Activated CD4-positive, CD25-positive, alpha-beta regulatory T cell (primary cell): ENCODE results near the gene STMN3.
"Not testable (repeated sequence)": the region's sequence is repeated elsewhere in the genome, so short reads cannot be mapped to it uniquely, and the experiment has no call there.

Experiments used
- DNase-seq, 4 experiments: peaks; one replicate each; lab custom pipeline; 2025; lab: John Stamatoyannopoulos, UW

Gene STMN3

GRCh38 chr20:63636752-63637628, 16.2 kb downstream of the STMN3 start:
- no peak for DNase-seq

DNA sequence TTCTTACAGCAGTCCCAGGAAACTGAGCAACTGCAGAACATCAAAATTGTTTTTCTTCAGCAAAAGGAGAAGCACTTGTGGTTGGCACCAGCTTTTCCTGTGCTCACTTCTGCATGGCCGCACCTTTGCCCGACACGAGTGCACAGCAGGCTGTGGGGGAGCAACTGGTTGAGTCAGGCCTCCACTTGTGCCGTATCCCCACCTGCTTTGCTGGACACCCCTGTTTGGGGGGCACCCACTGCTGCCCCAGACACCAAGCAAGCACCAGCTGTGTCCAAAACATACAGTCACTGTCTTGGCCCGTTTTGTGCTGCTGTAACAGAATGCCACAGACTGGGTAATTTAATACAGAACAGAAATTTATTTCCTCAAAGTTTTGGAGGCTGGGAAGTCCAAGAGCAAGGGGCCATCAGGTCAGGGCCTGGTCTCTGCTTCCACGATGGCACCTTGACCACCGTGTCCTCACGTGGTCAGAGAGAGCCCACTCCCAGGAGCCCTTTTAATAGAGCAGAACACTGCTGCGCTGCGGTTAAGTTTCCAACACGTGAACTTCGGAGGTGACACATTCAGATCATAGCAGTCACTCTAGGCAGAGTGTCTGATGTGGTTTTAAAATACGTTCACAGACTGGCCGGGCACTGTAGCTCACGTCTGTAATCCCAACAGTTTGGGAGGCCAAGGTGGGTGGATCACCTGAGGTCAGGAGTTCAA, 17.6 kb downstream of the STMN3 start:
- peak in 3 of 4 experiments; percentile 46 to 65 (median 49) for DNase-seq

DNA sequence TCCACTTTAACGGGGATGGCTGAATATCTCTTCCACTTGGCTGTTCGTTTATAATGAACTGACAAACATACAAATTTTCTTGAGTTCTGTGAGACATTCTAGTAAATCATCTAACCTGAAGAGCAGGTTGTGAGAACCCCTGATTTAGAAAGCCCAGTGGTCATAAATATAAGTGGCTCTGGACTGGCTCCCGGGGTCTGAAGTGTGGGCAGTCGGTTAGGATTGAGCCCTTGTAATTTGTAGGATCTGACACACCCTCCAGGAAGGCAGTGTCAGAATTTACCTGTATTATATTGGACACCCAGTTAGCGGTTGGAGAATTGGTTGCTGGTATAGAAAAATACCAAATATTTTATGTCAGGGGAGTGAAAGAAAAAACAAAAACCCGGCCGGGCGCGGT, 19.5 kb downstream of the STMN3 start:
- DNase-seq = no peak

- not testable (repeated sequence) for DNase-seq
Measured at GRCh38 chr20:63631426-63631825, 21.8 kb downstream of the STMN3 start.

- DNase-seq = not testable (repeated sequence)
Measured at GRCh38 chr20:63630956-63631355, 22.3 kb downstream of the STMN3 start.

DNA sequence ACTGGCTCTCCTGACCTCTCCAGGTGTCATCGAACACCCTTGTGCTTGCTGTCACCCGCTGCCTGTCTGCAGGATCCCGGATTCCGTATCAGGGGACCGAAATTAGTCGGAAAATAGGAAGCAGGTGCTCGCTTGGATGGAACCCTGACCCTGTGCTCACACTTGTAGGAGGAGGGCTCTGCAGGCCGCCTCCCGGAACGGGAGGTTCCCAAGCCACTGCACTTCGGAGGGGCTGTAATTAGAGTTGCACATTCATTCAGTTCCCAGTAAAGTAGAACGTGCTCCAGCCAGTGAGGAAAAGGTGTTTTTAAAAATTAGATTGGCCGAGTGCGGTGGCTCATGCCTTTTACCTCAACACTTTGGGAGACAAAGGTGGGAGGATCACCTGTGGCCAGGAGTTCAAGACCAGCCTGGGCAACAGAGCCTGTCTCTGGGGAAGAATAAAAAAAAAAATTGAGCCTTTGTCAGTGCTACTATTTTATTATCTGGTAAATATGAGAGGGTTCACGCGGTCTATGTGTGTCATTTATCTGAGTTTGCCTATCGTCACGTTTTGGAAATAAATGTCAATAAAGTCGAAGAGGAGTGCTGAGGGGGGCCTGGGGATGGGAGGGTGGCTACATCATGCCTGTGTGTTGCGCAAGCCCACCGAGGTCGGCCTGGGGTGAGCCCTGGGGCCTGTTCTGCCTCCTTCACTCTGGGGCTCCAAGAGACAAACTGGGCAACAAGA, 24.8 kb downstream of the STMN3 start:
- peak in 2 of 4 experiments; percentile 31 to 41 for DNase-seq

- no peak for DNase-seq
Measured at GRCh38 chr20:63627751-63628245, 25.4 kb downstream of the STMN3 start.

DNA sequence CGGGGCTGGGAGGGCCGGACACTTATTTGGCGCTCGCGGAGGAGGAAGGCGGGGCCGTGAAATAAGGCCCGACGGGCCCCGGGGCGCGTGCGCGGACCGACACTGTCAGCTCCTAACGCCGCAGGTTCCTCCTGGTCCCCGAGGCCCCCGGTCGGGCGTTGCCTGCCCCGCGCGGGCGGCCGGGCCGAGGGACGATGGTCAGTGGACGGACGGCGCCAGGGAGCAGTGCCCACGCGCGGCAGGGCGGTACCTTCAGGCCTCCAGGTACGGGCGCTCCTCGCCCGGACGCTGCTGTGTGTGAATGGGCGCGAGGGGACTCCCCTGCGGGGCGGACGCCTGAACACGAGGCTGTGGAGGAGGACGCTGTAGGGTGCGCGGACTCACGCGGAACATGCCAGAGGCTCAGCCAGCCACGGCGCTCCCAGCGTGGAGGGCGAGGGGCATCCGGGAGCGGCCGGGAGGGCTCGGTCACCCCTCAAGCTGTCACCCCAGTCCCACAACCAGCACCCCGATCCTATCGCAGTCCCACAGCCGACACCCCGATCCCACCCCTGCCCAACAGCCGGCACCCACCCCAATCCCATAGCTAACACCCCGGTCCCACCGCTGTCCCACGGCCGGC, 26.0 kb downstream of the STMN3 start:
- DNase-seq = peak; percentile 81 to 92 (median 88)

DNA sequence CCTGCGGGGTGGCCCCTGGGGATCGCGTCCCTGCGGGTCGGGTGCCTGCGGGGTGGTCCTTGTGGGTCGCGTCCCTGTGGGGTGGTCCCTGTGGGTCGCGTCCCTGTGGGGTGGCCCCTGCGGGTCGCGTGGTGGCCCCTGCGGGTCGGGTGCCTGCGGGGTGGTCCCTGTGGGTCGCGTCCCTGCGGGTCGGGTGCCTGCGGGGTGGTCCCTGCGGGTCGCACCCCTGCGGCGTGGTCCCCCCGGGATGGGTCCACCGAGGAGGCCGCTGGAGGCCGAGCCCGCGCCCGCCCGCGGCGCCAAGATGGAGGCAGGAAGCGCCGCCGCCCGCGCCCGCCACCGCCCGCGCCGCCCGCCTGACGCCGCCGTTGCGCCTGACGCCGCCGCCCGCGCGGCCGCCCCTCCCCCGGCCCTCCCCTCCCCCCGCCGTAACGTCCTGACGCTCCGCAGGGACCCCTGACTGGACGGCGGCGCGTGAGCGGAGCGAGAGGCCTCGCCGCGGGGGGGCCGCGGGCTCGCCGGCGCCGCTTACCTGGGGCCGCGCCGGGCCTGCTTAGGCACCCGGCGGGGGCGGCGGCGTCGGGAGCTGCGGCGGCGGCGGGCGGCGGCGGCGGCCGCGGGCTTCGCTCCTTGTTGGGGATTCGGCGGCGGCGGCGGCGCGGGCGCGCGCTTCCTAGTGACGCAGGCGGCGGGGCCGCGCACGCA, 26.6 kb downstream of the STMN3 start, which contains the start of gene GMEB2:
Gene GMEB2 (minus strand): TSS at position 678 of the 705 bp plus-strand sequence. CDS start 7,704 bp downstream, outside the sequence.
- peak; percentile 72 to 81 (median 76) for DNase-seq

DNA sequence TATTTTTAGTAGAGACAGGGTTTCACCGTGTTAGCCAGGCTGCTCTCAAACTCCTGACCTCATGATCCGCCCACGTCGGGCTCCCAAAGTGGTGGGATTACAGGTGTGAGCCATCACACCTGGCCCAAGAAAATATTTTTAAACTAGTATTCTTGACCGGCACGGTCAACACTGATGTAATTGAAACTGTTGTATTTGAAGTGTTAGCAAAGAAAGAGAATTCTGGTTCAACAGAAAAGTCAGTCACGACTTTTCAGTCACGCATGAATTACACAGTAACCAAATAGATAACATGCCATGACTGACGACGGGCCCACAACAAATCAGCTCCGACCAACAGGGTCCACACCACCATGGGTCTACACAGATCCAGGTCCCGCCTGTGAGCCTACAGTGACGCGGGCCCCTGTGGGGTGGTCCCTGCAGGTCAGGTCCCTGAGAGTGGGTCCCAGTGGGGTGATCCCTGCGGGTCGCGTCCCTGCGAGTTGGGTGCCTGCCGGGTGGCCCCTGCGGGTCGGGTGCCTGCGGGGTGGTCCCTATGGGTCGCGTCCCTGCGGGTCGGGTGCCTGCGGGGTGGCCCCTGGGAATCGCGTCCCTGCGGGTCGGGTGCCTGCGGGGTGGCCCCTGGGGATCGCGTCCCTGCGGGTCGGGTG, 27.3 kb downstream of the STMN3 start:
- DNase-seq = peak in 1 of 4 experiments; percentile 20

DNA sequence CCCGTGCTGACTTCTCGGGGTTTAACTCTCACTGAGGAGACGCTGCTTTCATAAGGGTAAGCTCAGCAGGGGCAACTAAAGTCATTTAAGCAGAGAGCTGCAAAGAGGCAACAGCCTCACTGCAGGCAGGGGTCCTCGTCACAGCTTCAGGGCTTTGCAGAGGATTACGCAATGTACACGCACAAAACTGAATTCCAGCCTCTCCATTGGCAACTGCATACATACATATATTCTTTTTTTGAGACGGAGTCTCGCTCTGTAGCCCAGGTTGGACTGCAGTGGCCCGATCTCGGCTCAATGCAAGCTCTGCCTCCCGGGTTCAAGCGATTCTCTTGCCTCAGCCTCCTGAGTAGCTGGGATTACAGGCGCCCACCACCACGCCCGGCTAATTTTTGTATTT, 28.7 kb downstream of the STMN3 start:
- DNase-seq = no peak

DNA sequence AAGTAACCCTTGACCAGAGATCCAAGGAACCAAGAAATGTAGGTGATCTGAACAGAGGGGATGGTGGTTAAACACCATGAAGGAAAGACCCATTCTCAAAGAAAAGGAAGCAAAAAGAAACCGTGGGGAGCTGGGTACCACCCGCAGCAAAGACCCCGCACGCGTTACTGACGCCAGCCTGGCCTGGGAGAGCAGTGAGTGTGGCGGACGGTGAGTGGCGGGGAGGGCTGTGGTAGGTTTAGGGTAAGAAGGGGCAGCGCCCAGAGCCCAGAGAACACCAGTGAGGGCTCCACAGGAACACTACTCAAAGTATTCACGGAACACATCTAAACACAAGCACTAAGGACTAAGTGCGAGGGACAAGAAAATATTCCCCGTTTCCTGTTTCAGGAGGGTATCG, 30.5 kb downstream of the STMN3 start:
- no peak for DNase-seq

DNA sequence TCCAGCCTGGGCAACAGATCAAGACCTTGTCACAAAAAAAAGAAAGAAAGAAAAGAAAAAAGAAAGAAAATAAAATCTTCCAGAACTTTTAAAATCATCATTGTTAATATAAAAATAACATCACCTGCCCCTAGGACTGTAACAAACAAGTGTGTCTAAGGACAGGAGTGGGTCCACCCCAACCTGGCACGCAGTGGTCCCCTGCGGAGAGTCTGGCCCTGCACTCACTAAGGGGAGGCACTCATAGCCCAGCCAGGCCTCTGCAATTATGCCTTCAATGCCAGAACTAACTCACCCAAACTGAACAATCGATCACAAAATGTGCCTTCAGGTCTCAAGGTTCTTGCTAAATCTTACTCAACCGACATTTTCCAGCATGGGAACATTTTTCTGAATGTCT, 31.1 kb downstream of the STMN3 start:
- DNase-seq = no peak

GRCh38 chr20:63620991-63621390, 32.2 kb downstream of the STMN3 start:
- no peak for DNase-seq

GRCh38 chr20:63619505-63619904, 33.7 kb downstream of the STMN3 start:
- DNase-seq = no peak

- no peak for DNase-seq
Measured at GRCh38 chr20:63619086-63619485, 34.1 kb downstream of the STMN3 start.

GRCh38 chr20:63618291-63618980, 34.8 kb downstream of the STMN3 start:
- DNase-seq = no peak

- DNase-seq = no peak
Measured at GRCh38 chr20:63617876-63618265, 35.4 kb downstream of the STMN3 start.

- DNase-seq = no peak
Measured at GRCh38 chr20:63617092-63617875, 35.9 kb downstream of the STMN3 start.
